Adrenal gland (tissue), 12 donors: Measurements from ENCODE around the gene ZNF518A. TPM values are rescaled to one million over a fixed set of nuclear protein-coding genes. Genes with fewer than 3 reads are reported as not detected.

Experiments
- DNase-seq, 7 donors: peaks; one replicate each; pipeline ENCODE4 v3.0.0-alpha.2; 2019 to 2020
- H3K27ac ChIP-seq, 5 donors: fragments of 200-600 bp; sonication (generic) in 4 of 5; 1 replicate in 3 of 5; 2 replicates in 2 of 5; pipeline versions ENCODE4 v1.5.1 to v1.8.0; 2016 to 2020; ENCODE audit warnings: mild to moderate bottlenecking in 1 of 5
- H3K27me3 ChIP-seq: fragments of 200-600 bp; 2 replicates; pipeline ENCODE4 v1.8.0; 2021
- H3K36me3 ChIP-seq, 2 donors: fragments of 200-600 bp; replicated peaks in 1 of 2; 1 replicate in 1 of 2; 2 replicates in 1 of 2; pipeline versions ENCODE4 v1.5.1 to v1.8.0; 2018 to 2022
- H3K4me1 ChIP-seq, 2 donors: fragments of 200-600 bp; replicated peaks in 1 of 2; 1 replicate in 1 of 2; 2 replicates in 1 of 2; pipeline versions ENCODE4 v1.5.1 to v1.8.0; 2018 to 2021
- H3K4me3 ChIP-seq, 4 donors: fragments of 200-600 bp; sonication (generic) in 3 of 4; one replicate each; pipeline ENCODE4 v1.5.1; 2016 to 2018
- H3K9me3 ChIP-seq, 3 donors: fragments of 200-600 bp; sonication (generic) in 1 of 3; replicated peaks in 1 of 3; 1 replicate in 2 of 3; 2 replicates in 1 of 3; pipeline versions ENCODE4 v1.5.1 to v1.8.0; 2016 to 2021
- CTCF ChIP-seq, 6 experiments: fragments of 450-650 bp in 4 of 6; fragments of 200-600 bp in 2 of 6; sonication (generic) in 1 of 6; IDR thresholded peaks; 1 replicate in 5 of 6; 2 replicates in 1 of 6; pipeline versions ENCODE4 v1.5.1 to v1.8.0; 2016 to 2021; ENCODE audit warnings: antibody characterized with exemption in 6 of 6, mild to moderate bottlenecking in 2 of 6, moderate library complexity in 1 of 6
- POLR2A ChIP-seq, 2 donors: fragments of 450-650 bp; IDR thresholded peaks; one replicate each; pipeline ENCODE4 v1.6.1; 2017; ENCODE audit warnings: antibody characterized with exemption in 2 of 2, mild to moderate bottlenecking in 2 of 2, moderate library complexity in 1 of 2
- WGBS, 4 donors: extraction: QIAGEN DNeasy Blood & Tissue Kit in 2 of 4; methylation state at CpG; one replicate each; pipeline versions ENCODE4 v1.1.5 to v1.1.7; 2013 to 2017; 5-methylcytosine and 5-hydroxymethylcytosine counted together
- intact Hi-C, 2 donors: fragments of 100-400 bp; cut with DNase I; formaldehyde crosslinking; loops; one replicate each; pipeline versions ENCODE4 v1.14.1 to v1.15.0; 2022 to 2023
- polyA plus RNA-seq, 3 donors: library from polyadenylated mRNA; stranded (reverse); fragments of 200-250 nt in 2 of 3; fragments of 350-450 nt in 1 of 3; fragmentation: Illumina TruSeq in 1 of 3; extraction: RNeasy Lipid Tissue Mini Kit (QIAGEN cat#74804) in 1 of 3; gene quantifications; one replicate each; pipeline ENCODE4 v1.2.3, GENCODE V29; 2013 to 2014
- total RNA-seq, 9 donors: library from RNA; depleted of rRNA in 4 of 9; stranded (reverse); fragments of >200 nt in 4 of 9; fragments of 120-200 nt in 1 of 9; fragmentation: NEBNext Ultra II Directional in 1 of 9; extraction: Animal tissue kit (Norgen Biotek cat#: 25700) in 1 of 9; gene quantifications; one replicate each; pipeline versions ENCODE4 v1.1.0 to v1.2.4, GENCODE V29; 2013 to 2023
- donor health status: healthy with polysubstance abuse.
- donor health status: Bipolar disorder and iron deficiency.
- donor health status: DM: yes; HTN: yes; CAD: no.
- donor health status: DM: no; HTN: no; CAD: no.
- donor health status: DM: no; HTN: no; CAD: no.
- donor health status: DM: yes; HTN: yes; CAD: no.

Gene ZNF518A
- total and polyA plus RNA-seq, 12 donors, result 6.3 to 56.0 (median 13.9) TPM

GRCh38 chr10:96092999-96093767, 36.9 kb upstream of the ZNF518A start:
- no peaks in the 10 kb centered on the region for H3K4me1 ChIP-seq
- H3K27me3 ChIP-seq, result peaks cover 34% of the 10 kb centered on the region
- WGBS, 4 donors, result 65 to 88% (median 76%) methylated on average over 8 of the region's 8 CpGs
- H3K27ac ChIP-seq, result no peak overlapping the region
- DNase-seq, result no peak
- no peak overlapping the region for H3K4me3 ChIP-seq
- TF ChIP-seq POLR2A (IDR thresholded peaks at IDR 0.05), result no peak
- TF ChIP-seq CTCF (IDR thresholded peaks at IDR 0.05), result no peak
- H3K9me3 ChIP-seq, result no peaks in the 10 kb centered on the region
- no peaks in the 10 kb centered on the region for H3K36me3 ChIP-seq
- intact Hi-C loops, result loop anchor here in 1 of 2 donors (5.0 kb wide), 1 partner anchor 34 kb away; no protein-coding TSS in a partner anchor

- WGBS, 4 donors, result 49 to 64% (median 54%) methylated on average over 2 of the region's 2 CpGs
- Histone ChIP-seq H3K4me1 (no peaks in the 10 kb centered on the region), H3K9me3 (no peaks in the 10 kb centered on the region), H3K36me3 (no peaks in the 10 kb centered on the region), H3K27me3 (peaks cover 42% of the 10 kb centered on the region), H3K4me3 (no peak overlapping the region), H3K27ac (no peak overlapping the region)
- DNase-seq, result no peak
- no peak for TF ChIP-seq CTCF (IDR thresholded peaks at IDR 0.05)
- no peak for TF ChIP-seq POLR2A (IDR thresholded peaks at IDR 0.05)
- intact Hi-C loops, result loop anchor here in 1 of 2 donors (5.0 kb wide), 1 partner anchor 33 kb away; no protein-coding TSS in a partner anchor
Observed at GRCh38 chr10:96093948-96094347, 36.1 kb upstream of the ZNF518A start.

- DNase-seq, result no peak
- TF ChIP-seq POLR2A (IDR thresholded peaks at IDR 0.05), result no peak
- no peak for TF ChIP-seq CTCF (IDR thresholded peaks at IDR 0.05)
- Histone ChIP-seq H3K36me3 (no peaks in the 10 kb centered on the region), H3K27ac (no peak overlapping the region), H3K9me3 (no peaks in the 10 kb centered on the region), H3K27me3 (peaks cover 55% of the 10 kb centered on the region), H3K4me1 (no peaks in the 10 kb centered on the region), H3K4me3 (no peak overlapping the region)
- intact Hi-C loops, result no loop called here
- 52 to 76% (median 60%) methylated on average over 1 of the region's 1 CpG for WGBS, 4 donors
Observed at GRCh38 chr10:96096958-96097357, 33.1 kb upstream of the ZNF518A start.

GRCh38 chr10:96097865-96098264, 32.2 kb upstream of the ZNF518A start:
- H3K9me3 ChIP-seq, result no peaks in the 10 kb centered on the region
- TF ChIP-seq CTCF (IDR thresholded peaks at IDR 0.05), result no peak
- TF ChIP-seq POLR2A (IDR thresholded peaks at IDR 0.05), result no peak
- no peak overlapping the region for H3K4me3 ChIP-seq
- peaks cover 54% of the 10 kb centered on the region for H3K27me3 ChIP-seq
- H3K4me1 ChIP-seq, result no peaks in the 10 kb centered on the region
- intact Hi-C loops, result no loop called here
- no peaks in the 10 kb centered on the region for H3K36me3 ChIP-seq
- DNase-seq, result no peak
- no peak overlapping the region for H3K27ac ChIP-seq
- WGBS, 4 donors, result 69 to 83% (median 72%) methylated on average over 3 of the region's 3 CpGs
